ENCODE results near the gene B3GNT3.

The B3GNT3 gene

GRCh38 chr19:17862711-17863519 lies 68.0 kb downstream of the B3GNT3 start:
- no peak for DNase-seq
